ENCODE data around the gene BCOR. TPM values are rescaled to one million over a fixed set of nuclear protein-coding genes. Genes with fewer than 3 reads are reported as not detected.

BCOR gene
- total RNA-seq, 1 donor from 2014 or later, result 19.8 TPM

DNA sequence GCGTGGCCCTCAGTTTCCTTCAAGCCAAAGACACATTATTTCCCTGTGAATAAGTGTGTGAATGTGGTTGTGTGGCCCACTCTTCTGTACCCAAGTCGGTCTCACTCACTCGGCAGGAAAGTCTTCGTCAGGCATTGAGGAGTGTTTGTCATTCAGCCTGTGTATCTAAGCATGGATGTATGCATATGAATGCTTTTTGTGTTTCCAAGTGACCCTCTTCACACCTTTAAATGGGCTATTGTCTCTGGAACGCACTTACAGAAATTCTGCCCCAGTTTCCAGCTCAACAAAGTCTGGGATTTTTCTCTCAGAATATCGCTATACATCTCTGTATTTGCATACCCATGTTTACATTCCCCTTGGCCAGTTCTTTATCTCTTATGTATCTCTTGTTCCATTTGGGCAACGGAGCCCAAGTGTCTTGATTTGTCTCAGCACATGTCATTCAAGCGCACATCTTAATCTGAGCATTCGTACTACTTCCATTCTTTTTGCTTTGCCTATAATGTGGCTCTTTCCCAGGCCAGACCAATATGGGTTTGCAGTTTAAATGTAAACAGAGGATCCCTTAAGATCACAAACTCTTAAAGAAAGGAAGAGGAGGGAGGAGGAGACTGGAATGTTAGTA lies 4.8 kb downstream of the BCOR start:
- H3K27ac ChIP-seq (ENCODE audit: low read depth, low read length), result no peak overlapping the region
- H3K9ac ChIP-seq (ENCODE audit: low read depth in 1 of 3, low read length in 3 of 3), result no peak overlapping the region
- H3K36me3 ChIP-seq (ENCODE audit: control insufficient read depth in 3 of 3, insufficient read depth in 3 of 3, low read length in 3 of 3), result no peaks in the 10 kb centered on the region
- H3K27me3 ChIP-seq (ENCODE audit: control insufficient read depth in 3 of 3, insufficient read depth in 3 of 3, low read length in 3 of 3), result peaks cover 0 to 15% (median 0%) of the 10 kb centered on the region in 3 donors
- H3K9me3 ChIP-seq (ENCODE audit: control insufficient read depth in 3 of 3, low read length in 3 of 3), result no peaks in the 10 kb centered on the region
- H3K4me3 ChIP-seq (ENCODE audit: low read length in 3 of 3), result no peak overlapping the region
- peaks cover 8 to 38% (median 36%) of the 10 kb centered on the region in 3 donors for H3K4me1 ChIP-seq (ENCODE audit: control insufficient read depth in 3 of 3, insufficient read depth in 3 of 3, low read length in 3 of 3)

DNA sequence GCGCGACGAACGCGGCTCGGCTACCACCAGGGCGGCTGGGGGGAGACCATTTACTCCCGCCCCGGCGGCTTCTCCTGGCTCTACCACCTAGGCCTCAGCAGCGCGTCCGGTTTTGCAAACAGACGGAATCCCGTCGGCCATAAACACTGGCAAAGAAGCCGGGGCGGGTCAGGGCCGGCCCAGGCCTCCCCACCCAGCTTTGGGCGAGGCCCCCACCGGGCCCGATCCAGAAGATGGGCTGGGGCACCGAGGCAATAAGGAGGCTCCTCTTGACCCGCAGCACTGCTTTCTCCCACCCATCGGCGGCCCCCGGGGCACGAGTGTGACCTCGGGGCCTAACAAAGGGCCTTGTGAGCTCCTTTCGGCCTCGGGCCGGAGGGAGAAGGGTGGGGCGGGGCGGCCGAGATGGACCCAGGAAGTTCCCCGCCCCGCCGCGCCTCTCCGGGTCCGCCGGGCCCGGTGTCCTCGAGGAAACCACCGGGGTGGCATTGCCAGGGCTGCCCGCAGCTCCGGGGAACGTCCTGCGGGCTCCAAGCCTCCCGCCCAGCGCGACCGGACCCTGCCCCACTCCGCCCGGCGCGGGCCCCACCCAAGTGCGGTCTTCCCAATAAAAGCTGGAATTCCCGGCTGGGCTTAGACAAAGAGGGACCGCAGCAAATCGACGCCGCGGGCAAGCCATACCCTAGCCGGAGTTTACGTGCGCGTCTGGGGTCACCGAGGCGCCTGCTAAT lies 5.9 kb downstream of the BCOR start:
- no peak overlapping the region for H3K4me3 ChIP-seq (ENCODE audit: low read length in 3 of 3)
- H3K9me3 ChIP-seq (ENCODE audit: control insufficient read depth in 3 of 3, low read length in 3 of 3), result no peaks in the 10 kb centered on the region
- no peak overlapping the region for H3K27ac ChIP-seq (ENCODE audit: low read depth, low read length)
- peaks cover 9 to 39% (median 37%) of the 10 kb centered on the region in 3 donors for H3K4me1 ChIP-seq (ENCODE audit: control insufficient read depth in 3 of 3, insufficient read depth in 3 of 3, low read length in 3 of 3)
- H3K9ac ChIP-seq (ENCODE audit: low read depth in 1 of 3, low read length in 3 of 3), result no peak overlapping the region
- no peaks in the 10 kb centered on the region for H3K36me3 ChIP-seq (ENCODE audit: control insufficient read depth in 3 of 3, insufficient read depth in 3 of 3, low read length in 3 of 3)
- H3K27me3 ChIP-seq (ENCODE audit: control insufficient read depth in 3 of 3, insufficient read depth in 3 of 3, low read length in 3 of 3), result peaks cover 0 to 15% (median 0%) of the 10 kb centered on the region in 3 donors

DNA sequence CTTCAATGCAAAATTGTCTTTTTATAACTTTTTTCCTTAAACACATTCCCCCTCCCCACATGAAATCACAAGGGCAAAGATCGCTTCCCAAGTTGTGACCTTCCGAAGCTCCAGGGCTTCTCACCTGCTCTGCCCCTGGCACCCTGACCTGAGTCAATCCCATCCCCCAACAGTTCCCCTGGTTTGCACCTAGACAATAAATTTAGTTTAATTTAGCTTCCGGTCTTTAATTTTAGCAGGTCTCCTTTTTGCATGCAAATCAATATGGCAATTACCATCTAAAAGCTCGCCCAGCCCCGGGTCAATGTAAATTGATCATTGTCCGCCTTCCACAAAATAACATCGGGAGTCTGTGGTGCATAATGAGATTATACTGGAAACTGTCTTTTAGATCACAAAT lies 6.8 kb downstream of the BCOR start:
- H3K4me1 ChIP-seq (ENCODE audit: control insufficient read depth in 3 of 3, insufficient read depth in 3 of 3, low read length in 3 of 3), result peaks cover 9 to 48% (median 43%) of the 10 kb centered on the region in 3 donors
- H3K36me3 ChIP-seq (ENCODE audit: control insufficient read depth in 3 of 3, insufficient read depth in 3 of 3, low read length in 3 of 3), result no peaks in the 10 kb centered on the region
- peaks cover 0 to 21% (median 0%) of the 10 kb centered on the region in 3 donors for H3K27me3 ChIP-seq (ENCODE audit: control insufficient read depth in 3 of 3, insufficient read depth in 3 of 3, low read length in 3 of 3)
- peak overlapping the region in 1 of 3 donors; percentile 16 for H3K9ac ChIP-seq (ENCODE audit: low read depth in 1 of 3, low read length in 3 of 3)
- H3K9me3 ChIP-seq (ENCODE audit: control insufficient read depth in 3 of 3, low read length in 3 of 3), result no peaks in the 10 kb centered on the region
- peak overlapping the region in 1 of 3 donors; percentile 14 for H3K4me3 ChIP-seq (ENCODE audit: low read length in 3 of 3)
- no peak overlapping the region for H3K27ac ChIP-seq (ENCODE audit: low read depth, low read length)

DNA sequence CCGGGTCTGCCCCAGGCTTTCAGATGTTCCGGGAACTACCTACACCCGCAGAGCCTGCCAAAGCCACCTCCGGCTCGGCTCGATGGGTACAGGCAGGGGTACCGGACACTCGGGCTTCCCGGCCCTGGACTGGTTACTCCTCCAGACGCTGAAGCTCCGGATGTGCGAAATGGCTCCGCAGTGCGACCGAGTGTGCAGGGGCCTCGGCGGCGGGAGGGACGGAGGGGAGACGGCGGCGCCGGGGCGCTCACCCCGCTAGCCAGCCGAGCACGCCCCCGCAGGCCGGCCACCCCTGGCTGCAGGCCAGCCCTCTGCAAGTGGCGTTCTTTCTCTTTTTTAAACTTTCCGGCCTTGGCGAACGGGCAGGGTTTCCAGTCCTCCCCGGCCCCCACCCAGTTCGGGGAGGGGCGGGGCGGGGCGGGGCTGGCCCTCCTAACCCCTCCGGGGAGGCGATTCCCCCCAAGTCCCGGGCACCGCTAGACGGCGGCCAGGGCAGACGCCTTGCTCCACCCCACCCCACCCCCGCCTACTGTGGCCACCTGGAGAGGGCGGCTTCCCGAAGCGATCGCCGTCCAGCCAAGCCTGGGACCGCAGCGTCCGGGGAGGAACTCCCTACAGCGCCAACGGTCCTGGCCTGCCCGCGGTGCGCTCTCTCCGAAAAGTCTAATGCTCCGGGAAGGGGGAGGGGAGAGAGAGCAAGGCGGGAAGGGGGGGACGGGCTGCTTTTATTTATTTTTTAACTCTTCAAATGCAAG lies 7.5 kb downstream of the BCOR start:
- peaks cover 0 to 25% (median 0%) of the 10 kb centered on the region in 3 donors for H3K27me3 ChIP-seq (ENCODE audit: control insufficient read depth in 3 of 3, insufficient read depth in 3 of 3, low read length in 3 of 3)
- H3K36me3 ChIP-seq (ENCODE audit: control insufficient read depth in 3 of 3, insufficient read depth in 3 of 3, low read length in 3 of 3), result no peaks in the 10 kb centered on the region
- H3K27ac ChIP-seq (ENCODE audit: low read depth, low read length), result no peak overlapping the region
- H3K4me1 ChIP-seq (ENCODE audit: control insufficient read depth in 3 of 3, insufficient read depth in 3 of 3, low read length in 3 of 3), result peaks cover 16 to 55% (median 50%) of the 10 kb centered on the region in 3 donors
- peak overlapping the region in 1 of 3 donors; percentile 20 for H3K4me3 ChIP-seq (ENCODE audit: low read length in 3 of 3)
- H3K9ac ChIP-seq (ENCODE audit: low read depth in 1 of 3, low read length in 3 of 3), result peak overlapping the region in 1 of 3 donors; percentile 25
- H3K9me3 ChIP-seq (ENCODE audit: control insufficient read depth in 3 of 3, low read length in 3 of 3), result no peaks in the 10 kb centered on the region

DNA sequence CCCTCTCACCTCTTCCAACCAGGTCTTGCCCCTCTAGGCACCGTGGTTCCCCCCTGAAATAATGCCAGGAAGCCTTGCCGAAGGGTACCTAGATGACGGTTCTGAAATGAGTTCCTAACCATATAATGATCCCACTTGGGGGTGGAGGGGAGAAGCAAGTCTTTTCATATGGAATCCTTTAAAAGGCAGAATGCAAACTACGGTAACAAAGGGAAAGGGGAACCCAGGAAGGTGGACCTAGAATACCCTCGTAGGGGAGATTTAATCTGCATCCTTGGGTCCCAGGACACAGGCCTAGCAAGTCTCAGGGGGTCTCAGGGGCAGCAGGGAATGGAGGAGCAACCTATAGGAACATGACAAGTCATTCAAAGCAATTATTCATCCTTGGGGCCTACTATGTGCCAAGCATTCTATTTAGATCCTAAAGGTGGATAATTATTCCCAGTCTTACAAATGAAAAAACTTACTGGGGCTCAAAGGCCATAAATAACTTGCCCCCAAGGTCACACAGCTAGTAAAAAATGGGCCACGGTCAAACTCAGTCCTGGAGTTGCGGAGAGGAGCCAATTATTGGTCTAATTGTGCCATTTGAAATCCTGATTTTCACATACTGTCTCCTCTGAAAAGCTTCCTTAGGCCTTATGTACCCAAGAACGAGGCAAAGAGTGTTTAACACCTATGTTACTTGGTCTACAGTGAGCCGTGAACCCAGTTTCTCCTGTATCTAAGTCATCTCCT lies 8.8 kb downstream of the BCOR start:
- peaks cover 24 to 61% (median 58%) of the 10 kb centered on the region in 3 donors for H3K4me1 ChIP-seq (ENCODE audit: control insufficient read depth in 3 of 3, insufficient read depth in 3 of 3, low read length in 3 of 3)
- no peak overlapping the region for H3K27ac ChIP-seq (ENCODE audit: low read depth, low read length)
- no peak overlapping the region for H3K9ac ChIP-seq (ENCODE audit: low read depth in 1 of 3, low read length in 3 of 3)
- H3K9me3 ChIP-seq (ENCODE audit: control insufficient read depth in 3 of 3, low read length in 3 of 3), result no peaks in the 10 kb centered on the region
- no peak overlapping the region for H3K4me3 ChIP-seq (ENCODE audit: low read length in 3 of 3)
- H3K27me3 ChIP-seq (ENCODE audit: control insufficient read depth in 3 of 3, insufficient read depth in 3 of 3, low read length in 3 of 3), result peaks cover 0 to 19% (median 0%) of the 10 kb centered on the region in 3 donors
- H3K36me3 ChIP-seq (ENCODE audit: control insufficient read depth in 3 of 3, insufficient read depth in 3 of 3, low read length in 3 of 3), result no peaks in the 10 kb centered on the region

DNA sequence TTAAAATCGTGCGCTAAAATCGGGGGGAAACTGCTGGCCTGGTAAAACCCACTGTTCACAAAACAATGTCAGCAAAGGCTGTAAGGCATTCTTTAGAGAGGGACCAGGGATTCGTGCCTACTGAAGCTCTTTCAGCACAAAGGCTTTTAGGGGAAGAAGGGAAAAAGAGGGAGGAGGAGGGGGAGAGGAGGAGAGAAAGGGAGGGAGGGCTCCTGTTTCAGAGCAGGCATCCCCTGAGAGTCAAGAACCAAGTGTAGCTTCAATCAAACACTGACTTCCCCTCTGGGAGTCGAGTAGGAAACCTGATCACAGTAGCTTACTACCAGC lies 9.5 kb downstream of the BCOR start:
- peaks cover 27 to 59% (median 59%) of the 10 kb centered on the region in 3 donors for H3K4me1 ChIP-seq (ENCODE audit: control insufficient read depth in 3 of 3, insufficient read depth in 3 of 3, low read length in 3 of 3)
- H3K9ac ChIP-seq (ENCODE audit: low read depth in 1 of 3, low read length in 3 of 3), result peak overlapping the region in 1 of 3 donors; percentile 25
- H3K27ac ChIP-seq (ENCODE audit: low read depth, low read length), result no peak overlapping the region
- H3K4me3 ChIP-seq (ENCODE audit: low read length in 3 of 3), result no peak overlapping the region
- H3K9me3 ChIP-seq (ENCODE audit: control insufficient read depth in 3 of 3, low read length in 3 of 3), result no peaks in the 10 kb centered on the region
- peaks cover 0 to 15% (median 0%) of the 10 kb centered on the region in 3 donors for H3K27me3 ChIP-seq (ENCODE audit: control insufficient read depth in 3 of 3, insufficient read depth in 3 of 3, low read length in 3 of 3)
- H3K36me3 ChIP-seq (ENCODE audit: control insufficient read depth in 3 of 3, insufficient read depth in 3 of 3, low read length in 3 of 3), result no peaks in the 10 kb centered on the region

DNA sequence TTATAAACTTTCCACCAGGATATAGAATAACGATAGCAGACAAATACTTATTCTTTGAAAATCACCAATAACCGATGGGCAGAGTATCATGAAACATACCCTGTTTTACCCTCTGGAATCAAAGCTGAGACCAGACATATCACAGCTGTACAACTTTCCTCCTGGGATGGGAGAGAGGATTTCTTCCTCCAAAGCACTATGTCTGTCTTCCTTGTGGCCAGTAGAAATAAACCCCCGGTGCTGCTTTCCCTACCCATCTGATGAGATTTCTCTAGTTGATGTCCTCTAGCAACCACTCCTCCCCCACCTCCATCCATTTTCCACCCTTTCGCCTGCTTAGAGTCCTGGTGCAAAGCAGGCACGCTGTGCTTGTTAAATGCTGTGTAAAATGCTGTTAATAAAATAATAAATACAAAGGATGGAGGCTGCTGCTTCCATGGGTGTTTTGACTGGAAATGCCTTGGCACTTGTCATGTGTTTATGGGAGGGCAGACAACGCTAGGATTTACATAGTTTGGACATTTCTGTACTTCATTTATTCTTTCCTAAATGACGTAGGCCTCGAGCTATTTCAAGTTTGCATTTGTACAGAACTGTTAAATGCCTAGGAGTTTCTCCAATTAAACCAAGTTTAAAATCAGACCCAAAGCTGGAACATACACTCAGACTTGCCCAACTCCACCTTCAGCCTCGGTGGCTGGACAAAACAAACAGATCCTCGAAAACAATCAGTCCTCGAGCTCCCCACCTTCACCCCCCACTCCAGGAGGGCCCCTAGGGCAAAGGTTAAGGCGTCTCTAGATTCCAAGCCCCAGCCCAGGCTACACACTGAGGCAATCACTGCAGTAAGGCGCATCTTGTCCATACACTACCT lies 10.1 kb downstream of the BCOR start:
- Histone ChIP-seq H3K27me3 (ENCODE audit: control insufficient read depth in 3 of 3, insufficient read depth in 3 of 3, low read length in 3 of 3) (peaks cover 0 to 15% (median 0%) of the 10 kb centered on the region in 3 donors), H3K36me3 (ENCODE audit: control insufficient read depth in 3 of 3, insufficient read depth in 3 of 3, low read length in 3 of 3) (no peaks in the 10 kb centered on the region), H3K9ac (ENCODE audit: low read depth in 1 of 3, low read length in 3 of 3) (peak overlapping the region in 1 of 3 donors; percentile 25), H3K4me3 (ENCODE audit: low read length in 3 of 3) (no peak overlapping the region), H3K27ac (ENCODE audit: low read depth, low read length) (no peak overlapping the region), H3K9me3 (ENCODE audit: control insufficient read depth in 3 of 3, low read length in 3 of 3) (no peaks in the 10 kb centered on the region), H3K4me1 (ENCODE audit: control insufficient read depth in 3 of 3, insufficient read depth in 3 of 3, low read length in 3 of 3) (peaks cover 29 to 60% (median 60%) of the 10 kb centered on the region in 3 donors)

DNA sequence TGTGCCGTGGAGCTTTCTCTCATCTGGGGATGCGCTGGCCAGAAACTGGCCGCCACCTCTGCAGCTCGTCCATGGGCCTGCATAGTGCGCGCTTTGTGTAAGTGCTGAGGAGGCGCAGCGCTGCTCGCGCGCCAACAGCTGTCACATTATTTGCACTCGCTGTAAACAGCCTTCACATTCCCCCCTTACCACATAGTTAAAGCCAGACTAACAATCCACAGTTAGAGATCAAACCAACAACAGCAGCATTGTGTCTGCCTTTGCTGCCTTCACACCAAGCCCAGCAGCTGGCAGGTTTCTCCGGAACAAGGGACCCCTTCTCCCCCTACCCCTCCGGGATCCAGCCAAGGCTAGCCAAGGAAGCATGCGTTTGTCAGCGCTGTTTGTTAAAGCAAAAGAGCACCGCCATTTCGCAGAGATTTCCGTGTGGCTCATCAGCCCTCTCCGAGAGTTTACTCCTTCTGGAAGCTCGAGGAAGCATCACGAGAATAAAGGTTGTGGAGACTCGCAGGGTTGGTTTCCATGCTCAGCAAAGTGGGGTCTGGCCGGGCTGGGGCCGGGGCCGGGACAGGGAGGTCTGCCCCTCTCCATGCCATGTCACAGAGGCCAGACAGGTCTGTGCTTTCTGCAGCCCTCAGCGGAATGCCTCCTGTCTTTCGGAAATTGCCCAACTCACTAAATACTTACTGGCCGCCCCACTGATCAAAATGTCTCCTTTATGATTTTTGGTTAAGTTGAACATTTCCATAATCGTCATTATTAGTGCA lies 11.0 kb downstream of the BCOR start:
- no peaks in the 10 kb centered on the region for H3K9me3 ChIP-seq (ENCODE audit: control insufficient read depth in 3 of 3, low read length in 3 of 3)
- peak overlapping the region in 1 of 3 donors; percentile 23 for H3K9ac ChIP-seq (ENCODE audit: low read depth in 1 of 3, low read length in 3 of 3)
- H3K27me3 ChIP-seq (ENCODE audit: control insufficient read depth in 3 of 3, insufficient read depth in 3 of 3, low read length in 3 of 3), result peaks cover 0 to 19% (median 0%) of the 10 kb centered on the region in 3 donors
- no peak overlapping the region for H3K4me3 ChIP-seq (ENCODE audit: low read length in 3 of 3)
- no peak overlapping the region for H3K27ac ChIP-seq (ENCODE audit: low read depth, low read length)
- peaks cover 36 to 66% (median 62%) of the 10 kb centered on the region in 3 donors for H3K4me1 ChIP-seq (ENCODE audit: control insufficient read depth in 3 of 3, insufficient read depth in 3 of 3, low read length in 3 of 3)
- no peaks in the 10 kb centered on the region for H3K36me3 ChIP-seq (ENCODE audit: control insufficient read depth in 3 of 3, insufficient read depth in 3 of 3, low read length in 3 of 3)
